Measurements from ENCODE around the gene CXCL3.

GRCh38 chr4:74066232-74066631 lies 27.7 kb upstream of the CXCL3 start:
- TF ChIP-seq POLR2A (IDR thresholded peaks at IDR 0.05; ENCODE audit: low read length) (no peak), GATA1 (IDR thresholded peaks at IDR 0.05; ENCODE audit: low read depth, low read length) (no peak)
